HG03064 (cell line): ENCODE measurements around the gene TP53TG3C.
"Not testable (repeated sequence)": the region's sequence is repeated elsewhere in the genome, so short reads cannot be mapped to it uniquely, and the experiment has no call there.

Experiments
- ATAC-seq: cut with Tn5 transposase; IDR thresholded peaks from one replicate; pipeline ENCODE4 v1.9.1; 2021; ENCODE audit warnings: low read depth; ENCODE audit not compliant: unreplicated experiment

Gene TP53TG3C

DNA sequence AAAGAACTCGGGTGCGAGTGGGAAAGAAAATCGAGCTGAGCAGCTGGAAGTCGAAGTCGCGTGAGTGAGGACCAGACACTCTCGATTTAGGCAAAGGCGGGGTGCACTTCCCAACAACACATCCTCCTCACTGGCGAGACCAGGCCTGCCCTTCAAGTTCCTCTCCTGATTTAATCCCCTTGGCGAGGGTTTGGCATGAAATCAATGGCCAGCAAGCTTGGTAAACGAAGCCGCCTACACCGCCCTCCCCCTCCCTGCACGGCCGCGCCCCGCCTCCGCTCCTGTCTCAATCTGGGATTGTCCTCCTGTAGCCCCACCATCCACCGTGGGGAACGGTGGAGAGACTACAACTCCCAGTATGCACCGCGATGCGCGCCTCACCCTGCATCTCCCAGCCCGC, at the start of gene TP53TG3C:
Gene TP53TG3C, plus strand, starts transcription at position 301 of the 400 bp plus-strand sequence. Its CDS starts 68 bp downstream, at position 369.
- not testable (repeated sequence) for ATAC-seq
